HG03175 (cell line): ENCODE results near the gene FAM78B.

ENCODE experiments used
- ATAC-seq: cut with Tn5 transposase; IDR thresholded peaks from one replicate; pipeline ENCODE4 v1.9.1; 2021; ENCODE audit warnings: mild to moderate bottlenecking, moderate library complexity; ENCODE audit not compliant: unreplicated experiment

Gene FAM78B

GRCh38 chr1:166164995-166165660 is 1.7 kb downstream of the FAM78B start:
- ATAC-seq, result peak; percentile 30

- ATAC-seq, result no peak
These were observed 2.2 kb downstream of the FAM78B start for GRCh38 chr1:166164646-166164994.

- ATAC-seq, result no peak
These were observed 7.1 kb downstream of the FAM78B start for GRCh38 chr1:166159656-166160055.

- ATAC-seq, result no peak
These were observed 10.1 kb downstream of the FAM78B start for GRCh38 chr1:166156674-166157073.

GRCh38 chr1:166155108-166155507 is 11.7 kb downstream of the FAM78B start:
- ATAC-seq, result no peak

- no peak for ATAC-seq
These were observed 13.1 kb downstream of the FAM78B start for GRCh38 chr1:166153525-166154314.

- no peak for ATAC-seq
These were observed 13.8 kb downstream of the FAM78B start for GRCh38 chr1:166152978-166153377.

GRCh38 chr1:166151804-166152203 is 15.0 kb downstream of the FAM78B start:
- no peak for ATAC-seq

GRCh38 chr1:166145499-166145898 is 21.3 kb downstream of the FAM78B start:
- no peak for ATAC-seq

- no peak for ATAC-seq
These were observed 24.8 kb downstream of the FAM78B start for GRCh38 chr1:166141969-166142368.

- ATAC-seq, result no peak
These were observed 26.6 kb downstream of the FAM78B start for GRCh38 chr1:166140251-166140650.

GRCh38 chr1:166139735-166140134 is 27.1 kb downstream of the FAM78B start:
- no peak for ATAC-seq

- no peak for ATAC-seq
These were observed 30.0 kb downstream of the FAM78B start for GRCh38 chr1:166136699-166137401.

GRCh38 chr1:166136222-166136621 is 30.6 kb downstream of the FAM78B start:
- ATAC-seq, result no peak

- no peak for ATAC-seq
These were observed 32.9 kb downstream of the FAM78B start for GRCh38 chr1:166133857-166134256.

GRCh38 chr1:166133276-166133841 is 33.4 kb downstream of the FAM78B start:
- ATAC-seq, result no peak

- no peak for ATAC-seq
These were observed 34.3 kb downstream of the FAM78B start for GRCh38 chr1:166132496-166132895.

GRCh38 chr1:166129006-166129405 is 37.8 kb downstream of the FAM78B start:
- no peak for ATAC-seq

- no peak for ATAC-seq
These were observed 38.6 kb downstream of the FAM78B start for GRCh38 chr1:166128195-166128594.

- no peak for ATAC-seq
These were observed 39.8 kb downstream of the FAM78B start for GRCh38 chr1:166127003-166127402.

GRCh38 chr1:166122873-166123466 is 43.8 kb downstream of the FAM78B start:
- no peak for ATAC-seq
